T-cell (primary cell): ENCODE data around the gene SNX30. TPM values are rescaled to one million over a fixed set of nuclear protein-coding genes. Genes with fewer than 3 reads are reported as not detected.
A peak's percentile ranks its signal among the peaks of the same experiment; 100 is the strongest.

ENCODE experiments used
- ATAC-seq, 4 experiments: fragments of 200-7000 bp in 3 of 4; fragments of 150-1000 bp in 1 of 4; cut with Tn5 transposase; replicated peaks in 1 of 4; 1 replicate in 3 of 4; 2 replicates in 1 of 4; pipeline ENCODE4 v1.10.0; 2021; ENCODE audit warnings: moderate library complexity in 3 of 4, mild to moderate bottlenecking in 2 of 4, moderate number of reproducible peaks in 1 of 4
- CTCF ChIA-PET, 2 donors: fragments of 300-600 bp; sonication (Branson Sonifier 250); formaldehyde crosslinking; loops; one replicate each; lab custom pipeline; 2022; ENCODE audit warnings: antibody characterized with exemption in 2 of 2; lab: Charles Lee
- POLR2A ChIA-PET, 2 donors: fragments of 300-600 bp; sonication (Branson Sonifier 250); formaldehyde crosslinking; loops; one replicate each; lab custom pipeline; 2022; ENCODE audit warnings: antibody characterized with exemption in 2 of 2; lab: Charles Lee
- DNase-seq, 35 experiments: peaks; one replicate each; pipeline versions ENCODE4 v3.0.0 to v3.0.0-alpha.2; 2013 to 2023
- H3K27ac ChIP-seq: one replicate; pipeline ENCODE4 v1.5.1; 2013; ENCODE audit warnings: low read length
- H3K27me3 ChIP-seq, 2 experiments: replicated peaks in 1 of 2; 1 replicate in 1 of 2; 2 replicates in 1 of 2; pipeline versions ENCODE4 v1.6.1 to v1.7.0; 2013; ENCODE audit warnings: low read length in 1 of 2, mixed read lengths in 1 of 2; ENCODE audit not compliant: control insufficient read depth in 2 of 2, insufficient read depth in 2 of 2; ENCODE audit errors: extremely low read depth in 1 of 2
- H3K36me3 ChIP-seq, 2 donors: 1 replicate in 1 of 2; 2 replicates in 1 of 2; pipeline versions ENCODE4 v1.6.1 to v1.7.0; 2013; ENCODE audit warnings: low read length in 1 of 2; ENCODE audit not compliant: control insufficient read depth in 2 of 2, insufficient read depth in 1 of 2; ENCODE audit errors: extremely low read depth in 1 of 2
- H3K4me1 ChIP-seq, 2 experiments: 1 replicate in 1 of 2; 2 replicates in 1 of 2; pipeline versions ENCODE4 v1.6.1 to v1.7.0; 2013; ENCODE audit warnings: low read length in 2 of 2, mixed read lengths in 1 of 2; ENCODE audit not compliant: insufficient read depth in 2 of 2, control insufficient read depth in 1 of 2; ENCODE audit errors: extremely low read depth in 1 of 2
- H3K4me3 ChIP-seq, 2 donors: 1 replicate in 1 of 2; 2 replicates in 1 of 2; pipeline versions ENCODE4 v1.5.1 to v1.7.0; 2013; ENCODE audit warnings: mild to moderate bottlenecking in 2 of 2, low read length in 1 of 2, moderate library complexity in 1 of 2; ENCODE audit not compliant: control insufficient read depth in 1 of 2; ENCODE audit errors: extremely low read depth in 1 of 2
- H3K9me3 ChIP-seq: 2 replicates; pipeline ENCODE4 v1.7.0; 2013
- H3K27ac Mint-ChIP-seq, 2 donors: one replicate each; pipeline ENCODE4 v1.8.0; 2020 to 2021; ENCODE audit warnings: mild to moderate bottlenecking in 2 of 2, mixed read lengths in 2 of 2
- H3K27me3 Mint-ChIP-seq, 2 donors: one replicate each; pipeline ENCODE4 v1.8.0; 2021 to 2022; ENCODE audit warnings: mixed read lengths in 2 of 2
- H3K36me3 Mint-ChIP-seq: one replicate; pipeline ENCODE4 v1.8.0; 2021; ENCODE audit warnings: mixed read lengths
- H3K4me1 Mint-ChIP-seq, 3 donors: one replicate each; pipeline ENCODE4 v1.8.0; 2020 to 2022; ENCODE audit warnings: mixed read lengths in 3 of 3, mild to moderate bottlenecking in 1 of 3
- H3K4me3 Mint-ChIP-seq, 3 donors: one replicate each; pipeline ENCODE4 v1.8.0; 2020 to 2022; ENCODE audit warnings: mild to moderate bottlenecking in 3 of 3, mixed read lengths in 3 of 3, moderate library complexity in 3 of 3
- H3K9me3 Mint-ChIP-seq, 3 donors: one replicate each; pipeline ENCODE4 v1.8.0; 2020 to 2022; ENCODE audit warnings: mixed read lengths in 3 of 3
- WGBS: methylation state at CpG from one replicate; pipeline ENCODE4 v1.1.5; 2013; ENCODE audit warnings: missing lambda C conversion rate; ENCODE audit not compliant: insufficient coverage; 5-methylcytosine and 5-hydroxymethylcytosine counted together
- total RNA-seq, 35 experiments: library from RNA in 6 of 35; stranded (reverse) in 6 of 35; fragments of 120-200 nt in 1 of 35; gene quantifications; one replicate each; pipeline versions ENCODE4 v1.2.1 to v1.2.4 and lab custom pipeline; 2013 to 2026

SNX30 gene
- total RNA-seq, 5 donors from 2014 or later (not counting 1 experiment from before 2014, with no cell fraction given) = 8.9 to 11.7 (median 10.0) TPM

DNA sequence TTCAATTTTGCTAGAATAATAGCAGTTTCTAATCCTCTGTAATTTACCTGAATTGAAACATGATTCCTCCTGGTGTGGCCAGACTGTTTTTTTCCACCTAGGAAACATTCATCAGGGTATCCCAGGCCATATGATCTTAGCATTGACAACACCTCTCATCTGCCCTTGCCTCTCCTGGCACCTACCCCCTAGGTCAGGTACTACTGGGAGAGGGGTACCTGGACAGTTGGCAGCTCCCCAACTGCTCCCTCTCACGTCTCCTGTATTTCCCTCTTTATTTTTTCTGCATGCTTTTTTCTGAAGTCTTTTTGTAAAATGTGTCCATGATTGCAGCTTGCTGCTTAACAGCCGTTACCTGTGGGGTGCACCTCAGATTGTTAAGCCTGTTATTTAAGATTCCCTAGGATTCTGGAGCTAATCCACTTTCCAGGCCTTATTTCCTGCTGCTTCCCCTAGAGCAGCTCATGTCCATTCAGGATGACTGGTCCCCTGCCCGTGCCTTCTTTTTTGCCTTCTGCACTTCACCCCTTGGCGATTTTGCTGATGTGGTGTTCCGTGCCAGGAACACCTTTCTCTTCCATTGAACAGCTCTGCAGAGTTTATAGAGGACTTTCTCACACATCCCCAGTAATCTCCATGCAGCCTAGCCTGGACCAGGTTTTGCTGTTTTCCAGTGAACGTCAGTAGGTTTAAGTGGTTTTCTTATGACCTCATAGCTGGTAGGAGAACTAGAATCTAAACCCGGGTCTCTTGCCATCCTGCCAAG, 33.6 kb downstream of the SNX30 start:
- CTCF ChIA-PET = no interaction called here
- 45% methylated on average over 2 of the region's 7 CpGs for whole genome bisulfite sequencing
- Mint-ChIP-seq H3K4me3 (no peak overlapping the region), H3K36me3 (peaks cover 3% of the 10 kb centered on the region), H3K27ac (no peak overlapping the region), H3K9me3 (no peaks in the 10 kb centered on the region), H3K27me3 (no peaks in the 10 kb centered on the region), H3K4me1 (peaks cover 48 to 61% (median 53%) of the 10 kb centered on the region in 3 donors)
- H3K9me3 ChIP-seq = no peaks in the 10 kb centered on the region
- no peaks in the 10 kb centered on the region for H3K36me3 ChIP-seq
- POLR2A ChIA-PET = no interaction called here
- DNase-seq (no peak), ATAC-seq (no peak)
- peaks cover 0 to 9% of the 10 kb centered on the region in 2 experiments for H3K4me1 ChIP-seq
- H3K27me3 ChIP-seq = no peaks in the 10 kb centered on the region
- H3K4me3 ChIP-seq = no peak overlapping the region
- no peak overlapping the region for H3K27ac ChIP-seq

DNA sequence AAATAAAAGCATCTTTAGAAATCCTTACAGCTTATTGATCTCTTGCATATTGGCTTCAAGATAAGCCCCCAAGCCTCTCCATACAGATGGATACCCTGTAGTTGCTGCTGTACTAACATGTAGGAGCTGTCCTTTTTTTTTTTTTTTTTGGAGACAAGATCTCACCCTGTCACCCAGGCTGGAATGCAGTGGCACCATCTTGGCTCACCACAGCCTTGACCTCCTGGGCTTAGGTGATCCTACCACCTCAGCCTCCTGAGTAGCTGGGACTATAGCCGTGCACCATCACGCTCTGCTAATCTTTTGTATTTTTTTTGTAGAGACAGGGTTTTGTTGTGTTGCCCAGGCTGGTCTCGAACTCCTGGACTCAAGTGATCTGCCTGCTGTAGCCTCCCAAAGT, 35.4 kb downstream of the SNX30 start:
- no peak overlapping the region for H3K27ac ChIP-seq
- H3K9me3 Mint-ChIP-seq = no peaks in the 10 kb centered on the region
- H3K9me3 ChIP-seq = no peaks in the 10 kb centered on the region
- peaks cover 3% of the 10 kb centered on the region for H3K36me3 Mint-ChIP-seq
- no peak for ATAC-seq
- H3K27me3 Mint-ChIP-seq = no peaks in the 10 kb centered on the region
- CTCF ChIA-PET = interaction anchor here (0.6 to 0.7 kb wide), 3 partner anchors 75 to 331 kb away, joined by 3 to 6 read pairs (median 3); no protein-coding TSS in a partner anchor
- H3K36me3 ChIP-seq = no peaks in the 10 kb centered on the region
- WGBS = 90% methylated on average over 2 of the region's 3 CpGs
- POLR2A ChIA-PET = interaction anchor here (0.6 to 0.7 kb wide), 2 partner anchors 555 to 750 kb away, joined by 6 to 7 read pairs; no protein-coding TSS in a partner anchor
- peaks cover 41 to 53% (median 45%) of the 10 kb centered on the region in 3 donors for H3K4me1 Mint-ChIP-seq
- H3K4me3 ChIP-seq = no peak overlapping the region
- no peak overlapping the region for H3K4me3 Mint-ChIP-seq
- no peak overlapping the region for H3K27ac Mint-ChIP-seq
- no peaks in the 10 kb centered on the region for H3K27me3 ChIP-seq
- peaks cover 0 to 9% of the 10 kb centered on the region in 2 experiments for H3K4me1 ChIP-seq
- DNase-seq = no peak

DNA sequence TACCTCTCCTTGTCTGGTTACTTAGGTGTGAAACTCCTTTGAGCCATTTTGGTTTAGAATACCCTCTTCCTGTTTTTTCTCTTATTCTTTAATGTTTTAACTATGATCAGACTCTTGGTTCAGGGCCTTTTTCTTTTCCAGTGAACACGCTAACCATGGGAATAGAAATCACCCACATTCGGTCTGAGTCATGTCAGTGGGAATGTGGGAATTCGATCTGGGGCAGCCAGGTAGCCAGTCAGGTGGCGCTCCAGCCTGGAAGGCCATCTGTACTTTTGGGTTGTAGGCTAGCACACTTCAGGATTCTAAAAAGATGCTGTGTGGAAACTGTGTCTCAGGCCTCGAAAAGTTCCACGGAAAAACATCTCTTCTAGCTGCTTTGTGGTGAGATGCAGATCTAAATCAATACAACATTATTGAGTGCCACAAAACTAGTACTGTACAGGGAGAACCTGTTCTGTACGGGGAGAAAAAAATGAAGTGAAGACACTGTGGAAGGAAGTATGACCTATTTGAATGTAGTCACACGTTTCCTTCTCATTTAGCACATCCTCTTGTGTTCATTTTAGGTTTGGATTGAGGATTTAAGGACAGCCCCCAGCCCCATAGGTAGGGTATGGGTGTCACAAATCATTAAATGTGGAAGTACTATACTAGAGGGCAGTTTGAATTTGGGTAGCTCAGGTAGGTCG, 36.4 kb downstream of the SNX30 start:
- Histone ChIP-seq H3K36me3 (no peaks in the 10 kb centered on the region), H3K9me3 (no peaks in the 10 kb centered on the region), H3K27me3 (no peaks in the 10 kb centered on the region), H3K4me3 (no peak overlapping the region), H3K27ac (no peak overlapping the region), H3K4me1 (peaks cover 0 to 9% of the 10 kb centered on the region in 2 experiments)
- peak overlapping the region in 1 of 3 donors; percentile 26 for H3K4me3 Mint-ChIP-seq
- no peaks in the 10 kb centered on the region for H3K27me3 Mint-ChIP-seq
- peaks cover 3% of the 10 kb centered on the region for H3K36me3 Mint-ChIP-seq
- CTCF ChIA-PET = interaction anchor here in 1 of 2 donors (0.6 kb wide), 1 partner anchor 30 kb away, joined by 3 read pairs; no protein-coding TSS in a partner anchor
- H3K9me3 Mint-ChIP-seq = no peaks in the 10 kb centered on the region
- POLR2A ChIA-PET = no interaction called here
- no peak for DNase-seq
- H3K4me1 Mint-ChIP-seq = peaks cover 39 to 51% (median 42%) of the 10 kb centered on the region in 3 donors
- no peak for ATAC-seq
- 93% methylated on average over 3 of the region's 9 CpGs for WGBS
- peak overlapping the region in 1 of 2 donors; percentile 18 for H3K27ac Mint-ChIP-seq

DNA sequence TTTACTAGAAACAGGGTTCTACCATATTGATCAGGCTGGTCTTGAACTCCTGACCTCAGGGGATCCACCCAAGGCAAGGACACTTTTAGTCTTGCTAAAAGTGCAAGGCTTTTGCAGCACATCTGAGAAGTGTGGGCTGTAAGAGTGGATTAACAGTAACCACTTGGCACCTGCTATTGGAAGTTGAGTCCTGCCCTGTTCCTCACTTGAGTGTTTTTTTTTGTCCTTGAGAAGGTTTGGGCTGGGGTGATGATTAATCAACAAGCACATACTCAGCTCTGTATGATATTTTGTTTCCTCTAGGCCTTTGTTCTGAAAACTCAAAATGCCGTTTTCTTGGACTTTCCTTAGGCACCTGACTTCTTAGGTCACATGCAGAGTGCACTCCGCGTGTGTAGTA, 37.4 kb downstream of the SNX30 start:
- WGBS = 94% methylated on average over 3 of the region's 3 CpGs

DNA sequence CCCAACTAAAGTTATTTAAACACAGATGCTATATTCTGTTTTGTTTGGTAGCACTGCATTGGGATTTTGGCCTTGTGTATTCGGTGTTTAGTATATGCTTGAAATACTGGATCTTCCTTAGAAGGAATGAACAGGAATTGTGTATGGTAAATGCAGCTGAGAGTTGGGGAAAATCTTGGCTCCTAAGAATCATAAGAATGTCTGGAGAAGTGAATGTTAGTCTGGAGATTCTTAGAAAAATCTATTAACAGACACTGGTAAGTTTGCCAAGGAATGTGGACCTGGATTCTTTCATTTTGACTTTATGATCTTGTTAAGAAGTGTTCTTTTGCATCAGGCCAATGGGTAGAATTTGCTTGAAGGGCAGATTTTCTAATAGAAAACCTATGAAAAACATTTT, 38.9 kb downstream of the SNX30 start:
- Histone ChIP-seq H3K27me3 (no peaks in the 10 kb centered on the region), H3K27ac (no peak overlapping the region), H3K36me3 (no peaks in the 10 kb centered on the region), H3K4me3 (no peak overlapping the region), H3K9me3 (no peaks in the 10 kb centered on the region), H3K4me1 (peaks cover 0 to 8% of the 10 kb centered on the region in 2 experiments)
- Mint-ChIP-seq H3K4me1 (peaks cover 29 to 39% (median 32%) of the 10 kb centered on the region in 3 donors), H3K4me3 (no peak overlapping the region), H3K9me3 (no peaks in the 10 kb centered on the region), H3K27ac (no peak overlapping the region), H3K36me3 (peaks cover 3% of the 10 kb centered on the region), H3K27me3 (no peaks in the 10 kb centered on the region)
- ChIA-PET CTCF (no interaction called here), POLR2A (no interaction called here)
- WGBS = 88% methylated on average over 1 of the region's 1 CpG
- DNase-seq = no peak
- no peak for ATAC-seq

More for the DNA sequence above, 37.4 kb downstream of the SNX30 start:
- H3K4me1 ChIP-seq = peaks cover 0 to 9% of the 10 kb centered on the region in 2 experiments
- ATAC-seq (no peak), DNase-seq (no peak)
- no peak overlapping the region for H3K4me3 ChIP-seq
- Mint-ChIP-seq H3K27me3 (no peaks in the 10 kb centered on the region), H3K27ac (no peak overlapping the region), H3K4me1 (peaks cover 37 to 45% (median 39%) of the 10 kb centered on the region in 3 donors), H3K36me3 (peaks cover 3% of the 10 kb centered on the region), H3K9me3 (no peaks in the 10 kb centered on the region), H3K4me3 (no peak overlapping the region)
- H3K36me3 ChIP-seq = no peaks in the 10 kb centered on the region
- ChIA-PET CTCF (interaction anchor here in 1 of 2 donors (0.6 to 0.7 kb wide), 2 partner anchors 31 to 784 kb away, joined by 3 to 4 read pairs; no protein-coding TSS in a partner anchor), POLR2A (no interaction called here)
- no peak overlapping the region for H3K27ac ChIP-seq
- no peaks in the 10 kb centered on the region for H3K9me3 ChIP-seq
- no peaks in the 10 kb centered on the region for H3K27me3 ChIP-seq

DNA sequence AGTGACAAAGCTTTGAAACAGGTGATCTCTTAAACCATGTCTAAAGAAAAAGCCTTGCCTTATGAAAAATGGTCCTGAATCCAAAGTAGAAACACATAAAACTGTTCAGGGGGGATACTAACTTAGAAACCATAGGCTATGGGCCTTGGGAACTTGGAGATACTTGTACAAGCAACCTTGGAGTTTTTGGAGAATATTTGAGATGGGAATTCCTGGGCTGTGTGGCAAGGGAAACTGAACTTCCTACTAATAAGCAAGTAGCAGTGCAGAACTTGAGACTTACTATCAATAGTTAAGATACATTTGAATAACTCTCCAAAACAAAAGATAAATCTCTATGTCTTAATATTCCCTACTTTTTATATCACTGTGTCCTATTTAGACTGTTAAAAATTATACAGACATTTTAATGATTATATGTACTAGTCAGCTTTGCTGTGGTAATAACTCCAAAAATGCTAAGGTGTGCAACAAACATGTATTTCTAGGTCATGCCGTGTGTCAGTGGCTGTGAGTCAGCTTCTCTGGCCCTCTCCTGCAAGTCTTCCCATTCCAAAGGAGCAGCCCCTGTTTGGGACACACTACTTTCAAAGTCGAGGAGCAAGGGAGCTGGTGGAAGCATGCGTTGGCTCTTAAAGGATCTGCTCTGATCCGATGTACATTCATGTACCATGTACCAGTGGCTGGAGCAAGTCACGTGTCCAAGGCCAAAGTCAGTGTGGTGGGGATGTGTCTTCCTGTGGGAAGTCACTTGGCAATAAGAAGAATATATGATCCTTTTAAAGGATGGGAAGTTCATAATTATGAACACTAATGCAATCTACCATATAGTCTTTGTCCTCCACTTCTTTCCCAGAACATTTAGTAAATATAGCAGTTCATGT, 39.6 kb downstream of the SNX30 start:
- Histone ChIP-seq H3K4me3 (no peak overlapping the region), H3K27ac (no peak overlapping the region), H3K9me3 (no peaks in the 10 kb centered on the region), H3K36me3 (no peaks in the 10 kb centered on the region), H3K27me3 (no peaks in the 10 kb centered on the region), H3K4me1 (peaks cover 0 to 8% of the 10 kb centered on the region in 2 experiments)
- Mint-ChIP-seq H3K4me1 (peaks cover 26 to 36% (median 29%) of the 10 kb centered on the region in 3 donors), H3K27ac (no peak overlapping the region), H3K4me3 (no peak overlapping the region), H3K27me3 (no peaks in the 10 kb centered on the region), H3K9me3 (no peaks in the 10 kb centered on the region), H3K36me3 (peaks cover 3% of the 10 kb centered on the region)
- DNase-seq (no peak), ATAC-seq (no peak)
- ChIA-PET POLR2A (no interaction called here), CTCF (no interaction called here)
- 90% methylated on average over 4 of the region's 5 CpGs for WGBS
